SK-N-MC (cell line): Measurements from ENCODE around the gene LRRC56.

ENCODE experiments used
- EZH2 ChIP-seq: fragments of 200-600 bp; sonication (generic); IDR thresholded peaks from one replicate; pipeline ENCODE4 v1.6.1; 2017; ENCODE audit warnings: antibody characterized with exemption
- POLR2AphosphoS5 ChIP-seq: IDR thresholded peaks from 2 replicates; pipeline ENCODE4 v1.6.1; 2012; ENCODE audit warnings: mild to moderate bottlenecking, low read depth, low read length, borderline replicate concordance

GRCh38 chr11:554428-555226 lies 17.3 kb downstream of the LRRC56 start:
- TF ChIP-seq POLR2AphosphoS5, result no peak
- TF ChIP-seq EZH2, result no peak
